Psoas muscle (tissue), 8 donors: ENCODE measurements around the gene GTPBP1. TPM values are rescaled to one million over a fixed set of nuclear protein-coding genes. Genes with fewer than 3 reads are reported as not detected.
A peak's percentile ranks its signal among the peaks of the same experiment; 100 is the strongest.

Experiments used
- ATAC-seq, 4 donors: fragments of 200-7000 bp; cut with Tn5 transposase; one replicate each; pipeline ENCODE4 v1.9.1; 2020; ENCODE audit warnings: moderate library complexity in 3 of 4, mild to moderate bottlenecking in 2 of 4
- DNase-seq, 2 donors: peaks; one replicate each; pipeline ENCODE4 v3.0.0-alpha.2; 2020
- H3K27ac ChIP-seq: fragments of 200-600 bp; one replicate; pipeline ENCODE4 v1.8.0; 2022
- H3K27me3 ChIP-seq, 3 donors: fragments of 200-600 bp in 1 of 3; one replicate each; pipeline versions ENCODE4 v1.6.1 to v1.8.0; 2013 to 2022; ENCODE audit warnings: low read length in 2 of 3, mild to moderate bottlenecking in 2 of 3, moderate library complexity in 1 of 3; ENCODE audit not compliant: insufficient read depth in 3 of 3
- H3K36me3 ChIP-seq, 2 donors: fragments of 200-600 bp in 1 of 2; one replicate each; pipeline versions ENCODE4 v1.6.1 to v1.8.0; 2013 to 2022; ENCODE audit warnings: low read depth in 1 of 2, mild to moderate bottlenecking in 1 of 2, moderate library complexity in 1 of 2; ENCODE audit not compliant: insufficient read depth in 1 of 2
- H3K4me1 ChIP-seq: fragments of 200-600 bp; one replicate; pipeline ENCODE4 v1.8.0; 2022
- H3K4me3 ChIP-seq: fragments of 200-600 bp; one replicate; pipeline ENCODE4 v1.8.0; 2022; ENCODE audit warnings: mild to moderate bottlenecking
- H3K9me3 ChIP-seq: fragments of 200-600 bp; one replicate; pipeline ENCODE4 v1.8.0; 2022
- CTCF ChIP-seq: fragments of 200-600 bp; IDR thresholded peaks from one replicate; pipeline ENCODE4 v1.8.0; 2022; ENCODE audit warnings: antibody characterized with exemption
- WGBS, 3 donors: extraction: QIAGEN DNeasy Blood & Tissue Kit; methylation state at CpG; one replicate each; pipeline versions ENCODE4 v1.1.6 to v1.1.7; 2013; 5-methylcytosine and 5-hydroxymethylcytosine counted together
- intact Hi-C, 2 donors: fragments of 100-400 bp; cut with DNase I; formaldehyde crosslinking; loops; one replicate each; pipeline versions ENCODE4 v1.11.0 to v1.14.2; 2022
- polyA plus RNA-seq, 3 donors: library from polyadenylated mRNA; stranded (reverse); fragments of 200-250 nt; gene quantifications; one replicate each; pipeline ENCODE4 v1.2.3, GENCODE V29; 2013
- total RNA-seq, 4 donors: library from RNA; stranded (reverse); fragmentation: NEBNext Ultra II Directional in 2 of 4; extraction: Animal tissue kit (Norgen Biotek cat#: 25700) in 2 of 4; gene quantifications; one replicate each; pipeline versions ENCODE4 v1.2.1 to v1.2.4, GENCODE V29; 2021 to 2023
- donor health status: healthy with polysubstance abuse.
- donor health status: DM: no; HTN: no; CAD: no; lungs with moderate emphysema.
- donor health status: Bipolar disorder and iron deficiency.
- donor health status: healthy.
- donor health status: DM: yes; HTN: yes; CAD: no.
- donor health status: DM: no; HTN: no; CAD: no.
- donor health status: DM: no; HTN: no; CAD: no.
- donor health status: DM: yes; HTN: yes; CAD: no.

The GTPBP1 gene
- total and polyA plus RNA-seq, 7 donors, result 16.4 to 46.1 (median 24.3) TPM

DNA sequence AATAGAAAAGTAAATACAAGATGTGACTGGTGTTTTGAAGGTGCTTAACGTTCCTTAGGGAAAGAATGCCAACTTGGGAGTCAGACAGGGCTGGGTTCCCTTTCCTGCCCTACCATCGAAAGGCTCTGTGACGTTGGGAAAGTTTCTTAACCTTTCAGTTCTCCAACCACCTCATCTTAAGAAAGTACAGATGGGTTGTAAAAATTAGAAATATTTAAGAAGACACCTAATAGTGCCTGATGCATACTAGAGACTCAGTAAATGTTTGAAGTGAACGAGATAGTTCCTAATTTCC lies 1.1 kb downstream of the GTPBP1 start:
- H3K4me3 ChIP-seq, result peak overlapping the region; percentile 98
- WGBS, 3 donors, result 4 to 7% (median 6%) methylated on average over 4 of the region's 4 CpGs
- H3K9me3 ChIP-seq, result no peaks in the 10 kb centered on the region
- TF ChIP-seq CTCF, result no peak
- intact Hi-C loops, result no loop called here
- ATAC-seq (no peak), DNase-seq (no peak)
- peak overlapping the region; percentile 98 for H3K27ac ChIP-seq
- H3K4me1 ChIP-seq, result peaks cover 31% of the 10 kb centered on the region
- no peaks in the 10 kb centered on the region for H3K27me3 ChIP-seq
- H3K36me3 ChIP-seq, result peaks cover 0 to 24% of the 10 kb centered on the region in 2 donors

DNA sequence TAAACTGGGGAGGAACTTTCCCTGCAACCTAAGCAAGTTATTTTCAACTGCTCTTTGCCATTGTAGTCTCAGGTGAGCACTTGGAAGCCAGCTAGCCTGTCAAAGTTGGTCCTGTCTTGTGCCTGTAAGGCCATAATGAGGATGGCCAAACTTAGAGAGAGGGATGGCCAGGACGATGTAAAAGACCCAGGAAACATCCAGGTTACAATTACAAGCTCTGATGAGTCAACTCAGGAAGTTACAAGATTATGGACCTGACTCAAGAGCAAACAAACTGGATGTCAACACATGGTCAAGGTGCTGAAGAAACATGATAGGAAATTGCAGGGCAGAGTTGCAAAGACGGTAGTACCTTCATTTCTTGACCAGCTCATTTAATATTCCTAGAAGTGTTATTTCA lies 1.6 kb downstream of the GTPBP1 start:
- DNase-seq, result no peak
- H3K27me3 ChIP-seq, result no peaks in the 10 kb centered on the region
- H3K4me3 ChIP-seq, result peak overlapping the region; percentile 98
- H3K27ac ChIP-seq, result peak overlapping the region; percentile 98
- peaks cover 0 to 25% of the 10 kb centered on the region in 2 donors for H3K36me3 ChIP-seq
- no peaks in the 10 kb centered on the region for H3K9me3 ChIP-seq
- intact Hi-C loops, result no loop called here
- ATAC-seq, result peak in 3 of 4 donors; percentile 9 to 17 (median 12)
- TF ChIP-seq CTCF, result no peak
- WGBS, 3 donors, result 17 to 40% (median 22%) methylated on average over 2 of the region's 2 CpGs
- peaks cover 35% of the 10 kb centered on the region for H3K4me1 ChIP-seq

GRCh38 chr22:38707984-38708383 lies 2.2 kb downstream of the GTPBP1 start:
- DNase-seq, result no peak
- no peak for TF ChIP-seq CTCF
- 72 to 87% (median 75%) methylated on average over 3 of the region's 3 CpGs for WGBS, 3 donors
- Histone ChIP-seq H3K4me3 (peak overlapping the region; percentile 98), H3K9me3 (no peaks in the 10 kb centered on the region), H3K4me1 (peaks cover 40% of the 10 kb centered on the region), H3K27me3 (no peaks in the 10 kb centered on the region), H3K27ac (no peak overlapping the region), H3K36me3 (peaks cover 0 to 32% of the 10 kb centered on the region in 2 donors)
- ATAC-seq, result no peak
- intact Hi-C loops, result no loop called here

DNA sequence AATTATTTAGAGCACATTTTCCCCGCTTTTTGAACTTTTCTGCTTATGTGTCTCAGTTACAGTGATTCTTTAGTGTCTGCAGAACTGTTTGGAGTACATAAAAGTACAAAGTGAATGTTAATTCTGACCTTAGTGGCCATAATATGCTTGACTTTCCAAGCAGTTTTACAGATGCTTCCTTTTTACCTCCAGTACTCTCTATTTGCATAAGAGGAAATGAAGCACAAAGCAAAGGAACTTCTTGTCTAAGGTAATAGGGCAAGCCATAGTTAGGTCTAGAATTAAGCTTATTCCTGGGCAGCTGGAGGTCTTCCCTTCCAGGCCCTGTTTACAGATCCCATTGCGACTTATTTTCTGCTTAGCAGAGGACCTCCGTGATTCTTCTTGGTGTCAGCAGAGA lies 3.6 kb downstream of the GTPBP1 start:
- peaks cover 0 to 33% of the 10 kb centered on the region in 2 donors for H3K36me3 ChIP-seq
- intact Hi-C loops, result no loop called here
- H3K4me3 ChIP-seq, result no peak overlapping the region
- ATAC-seq, result no peak
- H3K9me3 ChIP-seq, result no peaks in the 10 kb centered on the region
- H3K27me3 ChIP-seq, result no peaks in the 10 kb centered on the region
- DNase-seq, result no peak
- TF ChIP-seq CTCF, result no peak
- H3K27ac ChIP-seq, result no peak overlapping the region
- whole genome bisulfite sequencing, 3 donors, result 74 to 81% (median 76%) methylated on average over 3 of the region's 3 CpGs
- peaks cover 50% of the 10 kb centered on the region for H3K4me1 ChIP-seq

- intact Hi-C loops, result no loop called here
- Histone ChIP-seq H3K4me3 (no peak overlapping the region), H3K27me3 (no peaks in the 10 kb centered on the region), H3K36me3 (peaks cover 0 to 33% of the 10 kb centered on the region in 2 donors), H3K9me3 (no peaks in the 10 kb centered on the region), H3K4me1 (peaks cover 51% of the 10 kb centered on the region), H3K27ac (no peak overlapping the region)
- WGBS, 3 donors, result 92 to 95% (median 92%) methylated on average over 3 of the region's 3 CpGs
- DNase-seq (no peak), ATAC-seq (no peak)
- TF ChIP-seq CTCF, result no peak
These were observed 4.6 kb downstream of the GTPBP1 start for GRCh38 chr22:38710351-38710750.
